GM19463 (cell line): ENCODE measurements around the gene ANKRD31.
"Not testable (repeated sequence)": the region's sequence is repeated elsewhere in the genome, so short reads cannot be mapped to it uniquely, and the experiment has no call there.

Experiments used
- ATAC-seq: cut with Tn5 transposase; IDR thresholded peaks from one replicate; pipeline ENCODE4 v1.9.1; 2021; ENCODE audit warnings: mild to moderate bottlenecking, moderate library complexity; ENCODE audit not compliant: unreplicated experiment

Gene ANKRD31

DNA sequence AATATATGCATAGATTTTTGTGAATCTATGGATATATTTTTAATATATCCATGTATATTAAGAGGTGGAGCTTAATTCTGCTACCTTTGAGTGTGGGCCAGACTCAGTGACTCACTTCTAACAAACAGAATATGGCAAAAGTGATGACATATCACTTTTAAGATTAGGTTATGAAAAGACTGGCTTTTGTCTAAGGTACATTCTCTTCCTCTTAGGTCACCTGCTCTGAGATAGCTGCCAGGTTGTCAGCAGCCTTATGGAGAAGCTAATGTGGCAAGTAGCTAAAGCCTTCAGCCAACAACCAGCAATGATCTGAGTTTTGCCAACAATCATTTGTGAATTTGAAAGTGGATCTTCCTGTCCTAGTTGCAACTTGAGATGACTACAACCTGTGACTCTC, 83.8 kb downstream of the ANKRD31 start:
- ATAC-seq = no peak

- no peak for ATAC-seq
These were observed 88.6 kb downstream of the ANKRD31 start for GRCh38 chr5:75148051-75148450.

- no peak for ATAC-seq
These were observed 94.0 kb downstream of the ANKRD31 start for GRCh38 chr5:75142566-75143136.

- no peak for ATAC-seq
These were observed 96.4 kb downstream of the ANKRD31 start for GRCh38 chr5:75140277-75140676.

DNA sequence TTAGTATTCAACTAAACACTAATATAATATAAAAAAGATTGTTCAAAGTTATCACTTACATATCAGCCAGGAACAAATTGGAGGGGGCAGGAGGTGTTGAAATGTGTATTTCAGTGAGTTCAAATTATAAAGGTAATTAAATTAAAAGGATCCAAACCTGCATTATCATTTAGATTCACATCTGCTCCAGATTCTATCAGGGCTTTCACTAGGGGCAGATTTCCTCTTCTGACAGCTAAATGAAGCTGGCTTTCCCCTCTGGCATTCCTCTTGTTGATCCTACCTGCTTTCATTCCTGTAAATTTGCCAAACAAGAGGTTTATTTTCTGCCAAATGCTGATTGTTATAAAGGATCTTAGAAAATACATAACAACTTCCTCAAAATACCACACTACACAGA, 98.0 kb downstream of the ANKRD31 start:
- ATAC-seq = no peak

DNA sequence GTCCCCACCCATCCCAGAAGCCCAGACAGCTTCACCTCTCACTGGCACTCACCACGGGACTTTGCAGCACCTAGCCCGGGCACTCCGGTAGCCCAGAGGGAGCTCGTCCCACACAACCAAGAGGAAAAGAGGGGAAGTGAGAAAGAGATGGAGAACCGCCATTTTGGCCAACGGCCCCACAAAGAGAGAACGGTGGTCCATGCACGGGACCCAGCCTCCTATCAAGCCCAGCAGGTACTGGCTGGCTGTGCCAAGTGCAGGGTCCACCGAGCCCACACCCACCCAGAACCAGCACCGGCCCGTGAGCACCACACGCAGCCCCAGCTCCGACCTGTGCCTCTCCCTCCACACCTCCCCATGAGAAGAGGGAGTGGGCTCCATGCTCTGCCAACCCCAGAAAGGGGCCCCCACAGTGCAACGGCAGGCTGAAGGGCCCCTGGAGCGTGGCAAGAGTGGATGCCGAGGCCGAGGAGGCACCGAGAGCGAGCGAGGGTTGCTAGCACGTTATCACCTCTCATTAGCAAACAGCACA, 105.8 kb downstream of the ANKRD31 start:
- no peak for ATAC-seq

DNA sequence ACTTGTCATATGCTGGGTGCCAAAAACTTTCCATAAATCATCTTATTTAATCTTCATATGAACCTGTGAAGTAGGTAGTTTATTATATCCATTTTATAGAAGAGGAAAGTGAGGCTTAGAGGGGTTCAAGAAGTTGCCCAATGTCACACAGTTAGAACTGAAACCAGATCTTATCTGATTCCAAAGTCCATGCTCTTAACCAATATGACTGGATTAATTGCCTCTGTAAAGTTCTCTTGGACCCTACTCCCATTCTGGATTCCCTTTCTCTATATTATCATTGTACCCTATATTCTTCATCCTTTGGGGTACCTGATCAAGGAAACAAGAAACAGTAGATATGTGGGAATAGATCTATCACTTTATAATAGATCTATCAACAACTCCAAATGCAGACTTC, 119.8 kb downstream of the ANKRD31 start:
- ATAC-seq = no peak

- not testable (repeated sequence) for ATAC-seq
These were observed 122.4 kb downstream of the ANKRD31 start for GRCh38 chr5:75114311-75114710.

DNA sequence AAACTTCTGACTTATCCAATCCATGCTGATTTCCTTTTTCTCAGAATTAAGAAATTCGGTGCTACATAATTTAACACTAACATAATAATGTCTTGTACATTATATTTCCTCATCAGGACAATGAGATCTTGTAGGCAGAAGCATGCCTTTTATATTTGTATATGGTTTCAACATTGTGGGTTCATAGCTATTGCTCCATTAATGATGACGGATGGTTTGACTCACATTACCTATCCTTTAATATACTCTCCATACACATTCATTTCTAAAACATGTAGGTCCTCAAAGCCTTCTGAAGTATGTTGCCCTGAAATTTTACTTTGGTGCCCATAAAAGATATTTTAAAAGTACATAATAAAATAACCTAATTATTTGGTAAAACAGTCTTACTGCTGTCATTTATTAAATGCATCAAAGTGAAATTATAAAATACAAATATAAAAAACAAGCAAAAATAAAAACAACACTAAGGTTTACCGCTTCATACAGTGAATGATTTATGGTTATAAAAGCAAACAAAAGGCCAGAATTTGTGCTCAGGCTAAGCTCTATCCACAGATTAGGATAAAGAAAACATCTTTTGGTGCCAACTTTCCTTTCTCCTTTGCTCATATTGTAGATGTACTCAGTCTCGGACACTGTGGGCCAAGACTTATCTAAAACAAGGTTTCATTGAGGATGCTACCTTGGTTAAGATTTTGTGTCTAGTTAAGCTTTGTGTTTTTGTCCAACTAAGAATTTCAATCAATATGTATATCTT, 123.1 kb downstream of the ANKRD31 start:
- ATAC-seq = no peak

DNA sequence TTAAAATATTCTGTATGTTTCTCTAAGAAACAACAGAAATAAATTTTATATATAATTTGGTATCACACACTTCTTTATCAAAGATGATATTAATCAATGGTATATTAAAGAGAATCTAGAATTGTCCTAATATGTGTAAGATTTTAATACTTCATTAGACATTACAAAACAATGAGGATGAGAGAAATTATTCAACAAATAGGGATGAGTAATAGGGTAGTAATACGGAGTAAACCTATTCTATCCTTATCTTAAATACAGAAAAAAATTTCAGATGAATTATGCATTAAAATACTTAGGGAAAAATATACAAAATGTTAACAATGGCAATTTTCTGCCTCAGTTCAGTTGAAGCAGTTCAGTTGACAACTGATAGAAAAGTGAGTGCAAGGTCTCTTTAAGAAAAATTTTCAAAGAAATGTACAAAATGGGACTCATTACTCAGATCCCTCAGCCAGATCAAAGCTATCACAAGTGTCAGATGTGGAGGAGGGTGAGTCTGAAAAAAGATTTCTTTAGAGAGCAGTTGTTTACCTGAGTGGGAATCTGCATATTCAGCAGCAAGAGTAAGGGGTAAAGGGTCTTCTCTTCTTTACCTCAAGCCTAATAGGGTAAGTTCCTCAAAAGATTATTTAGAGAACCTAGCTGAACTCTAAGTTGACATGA, 127.6 kb downstream of the ANKRD31 start:
- no peak for ATAC-seq

DNA sequence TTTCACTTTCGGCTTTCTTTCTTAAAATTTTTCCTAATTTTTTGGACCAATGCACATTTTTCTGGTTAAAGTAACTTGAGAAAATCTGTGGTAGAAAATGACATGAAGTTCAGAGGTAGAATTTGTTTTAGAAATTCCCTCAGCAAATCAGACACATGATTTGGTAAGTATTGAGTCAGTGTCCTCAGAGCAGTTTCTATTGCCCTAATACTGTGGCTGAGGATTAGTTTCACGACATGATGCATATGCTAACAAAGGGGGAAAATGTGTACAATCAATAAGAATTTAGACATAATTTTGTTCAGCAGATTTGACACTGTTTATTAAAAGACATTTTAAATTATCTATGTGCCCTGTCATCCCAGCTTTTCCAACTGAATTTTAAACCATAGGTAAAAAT, 128.2 kb downstream of the ANKRD31 start:
- no peak for ATAC-seq

DNA sequence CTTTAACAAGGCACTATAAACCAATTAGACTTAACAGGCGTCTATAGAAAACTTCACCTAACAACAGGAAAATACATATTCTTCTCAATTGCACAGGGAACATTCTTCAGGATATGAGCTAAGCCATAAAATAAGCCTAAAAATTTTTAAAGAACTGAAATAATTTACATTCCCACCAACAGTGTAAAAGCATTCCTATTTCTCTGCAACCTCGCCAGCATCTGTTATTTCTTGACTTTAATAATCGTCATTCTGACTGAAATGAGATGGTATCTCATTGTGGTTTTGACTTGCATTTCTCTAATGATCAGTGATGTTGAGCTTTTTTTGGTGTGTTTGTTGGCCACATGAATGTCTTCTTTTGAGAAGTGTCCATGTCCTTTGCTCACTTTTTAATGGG, 140.7 kb downstream of the ANKRD31 start:
- not testable (repeated sequence) for ATAC-seq

- no peak for ATAC-seq
These were observed 145.1 kb downstream of the ANKRD31 start for GRCh38 chr5:75091597-75091996.

- ATAC-seq = no peak
These were observed 147.0 kb downstream of the ANKRD31 start for GRCh38 chr5:75089662-75090061.

DNA sequence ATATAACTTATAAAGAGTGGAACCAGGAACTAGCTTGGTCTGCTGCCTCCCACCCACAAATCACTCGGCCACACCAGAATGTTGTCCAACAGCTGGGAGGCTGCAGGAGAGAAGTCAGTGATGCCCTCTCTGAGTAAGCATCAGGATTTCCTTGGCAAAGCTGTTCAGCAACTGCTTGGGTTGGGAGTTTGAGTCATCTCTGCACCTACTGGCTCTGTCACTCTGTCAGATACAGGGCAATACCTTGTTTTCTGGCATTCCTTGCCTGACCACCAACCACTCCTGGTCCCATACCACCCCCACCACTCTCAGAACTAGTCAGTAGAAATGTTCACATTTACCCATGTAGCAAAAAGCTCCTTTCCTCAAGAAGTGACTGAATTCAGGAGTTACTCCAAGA, 147.5 kb downstream of the ANKRD31 start:
- no peak for ATAC-seq

DNA sequence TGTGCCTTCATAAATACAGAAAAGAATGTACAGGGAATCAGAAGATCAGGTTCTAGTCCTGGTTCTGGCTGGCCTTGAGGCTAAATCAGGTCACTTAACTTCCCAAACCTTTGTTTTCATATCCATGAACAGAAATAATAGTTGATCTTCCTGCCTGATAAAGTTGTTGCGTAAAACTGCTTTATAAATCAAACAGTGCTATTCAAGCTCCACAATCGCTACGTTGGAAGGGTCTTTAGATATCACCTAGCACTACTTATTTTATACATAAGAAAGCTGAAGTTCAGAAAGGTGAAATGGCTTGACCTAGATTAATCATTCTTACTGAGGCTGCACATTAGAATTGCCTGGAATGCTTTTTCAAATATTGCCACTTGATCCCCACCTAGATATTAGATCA, 148.0 kb downstream of the ANKRD31 start:
- no peak for ATAC-seq

DNA sequence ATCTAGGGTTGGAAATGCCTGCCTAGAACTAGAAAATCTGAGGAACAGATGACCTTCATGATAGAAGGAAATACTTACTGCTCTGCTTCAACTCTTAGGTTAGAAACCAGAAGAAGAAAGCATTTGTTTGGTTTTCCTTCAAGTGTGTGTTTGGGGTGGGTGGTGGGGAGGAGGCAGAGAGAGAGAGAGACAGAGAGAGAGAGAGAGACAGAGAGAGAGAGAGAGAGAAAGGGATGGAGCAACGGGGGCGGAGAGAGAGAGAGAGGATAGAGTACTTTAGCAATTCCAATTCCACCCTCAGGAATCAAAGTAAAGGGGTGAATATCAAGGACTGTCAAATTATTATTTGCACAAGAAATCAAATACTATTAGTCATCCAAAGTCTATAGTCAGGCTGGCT, 155.2 kb downstream of the ANKRD31 start:
- ATAC-seq = no peak

- not testable (repeated sequence) for ATAC-seq
These were observed 157.3 kb downstream of the ANKRD31 start for GRCh38 chr5:75079346-75079745.

GRCh38 chr5:75078027-75078426, 158.7 kb downstream of the ANKRD31 start:
- no peak for ATAC-seq

- no peak for ATAC-seq
These were observed 164.6 kb downstream of the ANKRD31 start for GRCh38 chr5:75072061-75072460.

- ATAC-seq = no peak
These were observed 165.6 kb downstream of the ANKRD31 start for GRCh38 chr5:75071100-75071499.

DNA sequence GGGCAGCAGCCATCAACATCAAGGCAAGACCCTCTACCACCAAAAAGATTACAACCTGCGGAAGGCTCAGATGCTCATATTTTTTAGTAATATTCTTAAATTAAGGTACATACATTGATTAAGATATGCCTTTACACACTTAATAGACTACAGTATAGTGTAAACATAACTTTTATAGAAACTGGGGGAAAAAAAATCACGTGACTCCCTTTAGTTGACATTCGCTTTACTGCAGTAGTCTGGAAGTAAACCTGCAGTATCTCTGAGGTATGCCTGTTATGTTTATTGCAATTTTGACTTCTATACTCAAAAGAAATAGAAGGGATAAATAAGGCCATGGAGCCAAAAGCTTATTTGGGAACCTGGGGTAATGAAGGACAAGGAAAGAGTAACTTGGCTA, 169.2 kb downstream of the ANKRD31 start:
- no peak for ATAC-seq
